Measurements from ENCODE around the gene CMC2. TPM values are rescaled to one million over a fixed set of nuclear protein-coding genes. Genes with fewer than 3 reads are reported as not detected.

The CMC2 gene
- total and polyA plus RNA-seq, 9 of the 15 experiments (the other 6 are each of a cell fraction or from before 2014, with no cell fraction given), result 122 to 501 (median 172) TPM

Other genes starting within 250 kb of the CMC2 start
- gene CDYL2, start 202.3 kb downstream of the CMC2 start, total RNA-seq (2014; rRNA removed), result under 0.01 TPM in 1 of 2 replicates, not detected in the other
- not detected in 2 replicates for gene CDYL2, start 202.3 kb downstream of the CMC2 start, total RNA-seq (2014; rRNA removed; fragmentation: Illumina TruSeq; extraction: Trizol)
- gene CDYL2, start 202.3 kb downstream of the CMC2 start, total RNA-seq (2015; rRNA removed; fragmentation: Illumina TruSeq; extraction: Trizol), result not detected in 2 replicates
- gene CDYL2, start 202.3 kb downstream of the CMC2 start, total RNA-seq (2021), result 0.04 and 0.25 TPM in 2 replicates
- 0.01 TPM in 1 of 2 replicates, not detected in the other for gene CDYL2, start 202.3 kb downstream of the CMC2 start, polyA plus RNA-seq (2011; rRNA removed)
- gene CDYL2, start 202.3 kb downstream of the CMC2 start, polyA plus RNA-seq (2014; fragmentation: Illumina TruSeq; extraction: Trizol), result not detected in 2 replicates
- gene CDYL2, start 202.3 kb downstream of the CMC2 start, polyA plus RNA-seq (2014; fragmentation: Nextera tagmentation; extraction: Ambion mirVana), result not detected
- gene CDYL2, start 202.3 kb downstream of the CMC2 start, polyA plus RNA-seq (2014; rRNA removed), result not detected in 2 replicates
- 64.6 and 140 TPM in 2 replicates for gene CENPN, start 329 bp upstream of the CMC2 start, total RNA-seq (2014; rRNA removed)
- gene CENPN, start 329 bp upstream of the CMC2 start, total RNA-seq (2014; rRNA removed; fragmentation: Illumina TruSeq; extraction: Trizol), result 161 and 186 TPM in 2 replicates
- gene CENPN, start 329 bp upstream of the CMC2 start, total RNA-seq (2015; rRNA removed; fragmentation: Illumina TruSeq; extraction: Trizol), result 103 and 106 TPM in 2 replicates
- 87.6 and 92.3 TPM in 2 replicates for gene CENPN, start 329 bp upstream of the CMC2 start, total RNA-seq (2021)
- 95.8 and 123 TPM in 2 replicates for gene CENPN, start 329 bp upstream of the CMC2 start, polyA plus RNA-seq (2011; rRNA removed)
- 140 and 158 TPM in 2 replicates for gene CENPN, start 329 bp upstream of the CMC2 start, polyA plus RNA-seq (2014; fragmentation: Illumina TruSeq; extraction: Trizol)
- gene CENPN, start 329 bp upstream of the CMC2 start, polyA plus RNA-seq (2014; fragmentation: Nextera tagmentation; extraction: Ambion mirVana), result 100 to 1,000 TPM; 343 to 384 TPM
- 209 and 279 TPM in 2 replicates for gene CENPN, start 329 bp upstream of the CMC2 start, polyA plus RNA-seq (2014; rRNA removed)
- 16.5 and 20.5 TPM in 2 replicates for gene ATMIN, start 29.0 kb upstream of the CMC2 start, total RNA-seq (2014; rRNA removed)
- 35.3 and 38.8 TPM in 2 replicates for gene ATMIN, start 29.0 kb upstream of the CMC2 start, total RNA-seq (2014; rRNA removed; fragmentation: Illumina TruSeq; extraction: Trizol)
- 39.4 and 40.9 TPM in 2 replicates for gene ATMIN, start 29.0 kb upstream of the CMC2 start, total RNA-seq (2015; rRNA removed; fragmentation: Illumina TruSeq; extraction: Trizol)
- gene ATMIN, start 29.0 kb upstream of the CMC2 start, total RNA-seq (2021), result 22.5 and 23.4 TPM in 2 replicates
- gene ATMIN, start 29.0 kb upstream of the CMC2 start, polyA plus RNA-seq (2011; rRNA removed), result 21.3 and 29.2 TPM in 2 replicates
- 28.1 and 31.3 TPM in 2 replicates for gene ATMIN, start 29.0 kb upstream of the CMC2 start, polyA plus RNA-seq (2014; fragmentation: Illumina TruSeq; extraction: Trizol)
- 1 to 10 TPM; 6.7 to 7.8 TPM for gene ATMIN, start 29.0 kb upstream of the CMC2 start, polyA plus RNA-seq (2014; fragmentation: Nextera tagmentation; extraction: Ambion mirVana)
- 15.3 and 19.3 TPM in 2 replicates for gene ATMIN, start 29.0 kb upstream of the CMC2 start, polyA plus RNA-seq (2014; rRNA removed)
- 0.54 TPM in 1 of 2 replicates, not detected in the other for gene C16orf46, start 70.4 kb upstream of the CMC2 start, total RNA-seq (2014; rRNA removed)
- gene C16orf46, start 70.4 kb upstream of the CMC2 start, total RNA-seq (2014; rRNA removed; fragmentation: Illumina TruSeq; extraction: Trizol), result 0.19 TPM in 1 of 2 replicates, not detected in the other
- 0.23 and 0.33 TPM in 2 replicates for gene C16orf46, start 70.4 kb upstream of the CMC2 start, total RNA-seq (2015; rRNA removed; fragmentation: Illumina TruSeq; extraction: Trizol)
- gene C16orf46, start 70.4 kb upstream of the CMC2 start, total RNA-seq (2021), result 0.47 and 1.0 TPM in 2 replicates
- gene C16orf46, start 70.4 kb upstream of the CMC2 start, polyA plus RNA-seq (2011; rRNA removed), result 0.35 and 0.36 TPM in 2 replicates
- 0.98 TPM in 1 of 2 replicates, not detected in the other for gene C16orf46, start 70.4 kb upstream of the CMC2 start, polyA plus RNA-seq (2014; fragmentation: Illumina TruSeq; extraction: Trizol)
- gene C16orf46, start 70.4 kb upstream of the CMC2 start, polyA plus RNA-seq (2014; fragmentation: Nextera tagmentation; extraction: Ambion mirVana), result under 1 TPM; 0.10 to 0.13 TPM
- gene C16orf46, start 70.4 kb upstream of the CMC2 start, polyA plus RNA-seq (2014; rRNA removed), result 0.52 and 1.7 TPM in 2 replicates
- 61.0 and 69.3 TPM in 2 replicates for gene GCSH, start 89.5 kb upstream of the CMC2 start, total RNA-seq (2014; rRNA removed)
- gene GCSH, start 89.5 kb upstream of the CMC2 start, total RNA-seq (2014; rRNA removed; fragmentation: Illumina TruSeq; extraction: Trizol), result 121 and 129 TPM in 2 replicates
- 108 and 119 TPM in 2 replicates for gene GCSH, start 89.5 kb upstream of the CMC2 start, total RNA-seq (2015; rRNA removed; fragmentation: Illumina TruSeq; extraction: Trizol)
- 89.0 and 89.7 TPM in 2 replicates for gene GCSH, start 89.5 kb upstream of the CMC2 start, total RNA-seq (2021)
- 33.2 and 61.1 TPM in 2 replicates for gene GCSH, start 89.5 kb upstream of the CMC2 start, polyA plus RNA-seq (2011; rRNA removed)
- gene GCSH, start 89.5 kb upstream of the CMC2 start, polyA plus RNA-seq (2014; fragmentation: Illumina TruSeq; extraction: Trizol), result 94.4 and 109 TPM in 2 replicates
- 10 to 100 TPM; 35.0 to 35.2 TPM for gene GCSH, start 89.5 kb upstream of the CMC2 start, polyA plus RNA-seq (2014; fragmentation: Nextera tagmentation; extraction: Ambion mirVana)
- 115 TPM in 2 replicates for gene GCSH, start 89.5 kb upstream of the CMC2 start, polyA plus RNA-seq (2014; rRNA removed)
- gene BCO1, start 231.8 kb upstream of the CMC2 start, total RNA-seq (2014; rRNA removed), result not detected in 2 replicates
- not detected in 2 replicates for gene BCO1, start 231.8 kb upstream of the CMC2 start, total RNA-seq (2014; rRNA removed; fragmentation: Illumina TruSeq; extraction: Trizol)
- not detected in 2 replicates for gene BCO1, start 231.8 kb upstream of the CMC2 start, total RNA-seq (2015; rRNA removed; fragmentation: Illumina TruSeq; extraction: Trizol)
- not detected in 2 replicates for gene BCO1, start 231.8 kb upstream of the CMC2 start, total RNA-seq (2021)
- gene BCO1, start 231.8 kb upstream of the CMC2 start, polyA plus RNA-seq (2011; rRNA removed), result not detected in 2 replicates
- not detected in 2 replicates for gene BCO1, start 231.8 kb upstream of the CMC2 start, polyA plus RNA-seq (2014; fragmentation: Illumina TruSeq; extraction: Trizol)
- not detected for gene BCO1, start 231.8 kb upstream of the CMC2 start, polyA plus RNA-seq (2014; fragmentation: Nextera tagmentation; extraction: Ambion mirVana)
- gene BCO1, start 231.8 kb upstream of the CMC2 start, polyA plus RNA-seq (2014; rRNA removed), result not detected in 2 replicates